ENCODE data around the gene DPP6.

- TF ChIP-seq, protein P1, sequence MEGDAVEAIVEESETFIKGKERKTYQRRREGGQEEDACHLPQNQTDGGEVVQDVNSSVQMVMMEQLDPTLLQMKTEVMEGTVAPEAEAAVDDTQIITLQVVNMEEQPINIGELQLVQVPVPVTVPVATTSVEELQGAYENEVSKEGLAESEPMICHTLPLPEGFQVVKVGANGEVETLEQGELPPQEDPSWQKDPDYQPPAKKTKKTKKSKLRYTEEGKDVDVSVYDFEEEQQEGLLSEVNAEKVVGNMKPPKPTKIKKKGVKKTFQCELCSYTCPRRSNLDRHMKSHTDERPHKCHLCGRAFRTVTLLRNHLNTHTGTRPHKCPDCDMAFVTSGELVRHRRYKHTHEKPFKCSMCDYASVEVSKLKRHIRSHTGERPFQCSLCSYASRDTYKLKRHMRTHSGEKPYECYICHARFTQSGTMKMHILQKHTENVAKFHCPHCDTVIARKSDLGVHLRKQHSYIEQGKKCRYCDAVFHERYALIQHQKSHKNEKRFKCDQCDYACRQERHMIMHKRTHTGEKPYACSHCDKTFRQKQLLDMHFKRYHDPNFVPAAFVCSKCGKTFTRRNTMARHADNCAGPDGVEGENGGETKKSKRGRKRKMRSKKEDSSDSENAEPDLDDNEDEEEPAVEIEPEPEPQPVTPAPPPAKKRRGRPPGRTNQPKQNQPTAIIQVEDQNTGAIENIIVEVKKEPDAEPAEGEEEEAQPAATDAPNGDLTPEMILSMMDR (IDR thresholded peaks at IDR 0.05), result no peak
- TF ChIP-seq POLR2AphosphoS5 (IDR thresholded peaks at IDR 0.05; ENCODE audit: low read depth, low read length) (no peak), REST (IDR thresholded peaks at IDR 0.05; ENCODE audit: insufficient read depth in 1 of 2, low read depth in 2 of 2, low read length in 1 of 2) (no peak), SIN3A (IDR thresholded peaks at IDR 0.05; ENCODE audit: borderline replicate concordance, insufficient read depth, low read depth, low read length) (no peak)
These were observed 579.0 kb downstream of the DPP6 start for GRCh38 chr7:154631162-154631561.

Data from Panc1 (cell line).